ENCODE data around the gene IGFALS.

The IGFALS gene

GRCh38 chr16:1741553-1742165 is 51.8 kb downstream of the IGFALS start:
- DNase-seq: no peak

GRCh38 chr16:1740781-1741490 is 52.6 kb downstream of the IGFALS start:
- DNase-seq: no peak

Data from AML-193 (cell line).